MM.1S (cell line): ENCODE measurements around the gene BTD.

Source experiments
- EZH2 ChIP-seq: fragments of 300-600 bp; sonication (generic); optimal IDR thresholded peaks from 2 replicates; pipeline ENCODE3; 2017; ENCODE audit warnings: low read depth, mild to moderate bottlenecking, antibody characterized with exemption, low read length, mixed read lengths
- TF ChIP-seq, protein P1 (sequence below): fragments of 300-600 bp; sonication (generic); IDR thresholded peaks from 2 replicates; pipeline ENCODE4 v1.5.1; 2016; ENCODE audit warnings: antibody characterized with exemption, low read length, mixed read lengths

DNA sequence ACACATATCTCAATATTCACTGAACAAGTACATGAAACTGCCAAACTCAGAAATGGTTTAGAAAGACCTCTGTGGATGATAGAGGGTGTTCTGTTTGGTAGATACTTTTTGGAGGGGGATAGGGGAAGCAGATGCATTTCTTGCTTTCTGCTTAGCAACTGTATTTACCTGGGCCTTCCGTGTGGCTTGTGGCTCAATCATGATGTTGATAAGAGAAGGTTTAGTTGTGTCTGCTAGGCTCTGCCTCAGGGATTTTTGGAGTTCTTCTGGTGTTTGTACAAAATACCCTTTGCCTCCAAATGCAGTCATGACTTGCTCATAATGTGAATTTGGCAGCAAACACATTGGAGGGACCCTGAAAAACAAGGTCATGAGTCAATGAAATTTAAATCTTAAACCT is 38.4 kb upstream of the BTD start:
- TF ChIP-seq, protein P1, sequence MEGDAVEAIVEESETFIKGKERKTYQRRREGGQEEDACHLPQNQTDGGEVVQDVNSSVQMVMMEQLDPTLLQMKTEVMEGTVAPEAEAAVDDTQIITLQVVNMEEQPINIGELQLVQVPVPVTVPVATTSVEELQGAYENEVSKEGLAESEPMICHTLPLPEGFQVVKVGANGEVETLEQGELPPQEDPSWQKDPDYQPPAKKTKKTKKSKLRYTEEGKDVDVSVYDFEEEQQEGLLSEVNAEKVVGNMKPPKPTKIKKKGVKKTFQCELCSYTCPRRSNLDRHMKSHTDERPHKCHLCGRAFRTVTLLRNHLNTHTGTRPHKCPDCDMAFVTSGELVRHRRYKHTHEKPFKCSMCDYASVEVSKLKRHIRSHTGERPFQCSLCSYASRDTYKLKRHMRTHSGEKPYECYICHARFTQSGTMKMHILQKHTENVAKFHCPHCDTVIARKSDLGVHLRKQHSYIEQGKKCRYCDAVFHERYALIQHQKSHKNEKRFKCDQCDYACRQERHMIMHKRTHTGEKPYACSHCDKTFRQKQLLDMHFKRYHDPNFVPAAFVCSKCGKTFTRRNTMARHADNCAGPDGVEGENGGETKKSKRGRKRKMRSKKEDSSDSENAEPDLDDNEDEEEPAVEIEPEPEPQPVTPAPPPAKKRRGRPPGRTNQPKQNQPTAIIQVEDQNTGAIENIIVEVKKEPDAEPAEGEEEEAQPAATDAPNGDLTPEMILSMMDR, result no peak
- TF ChIP-seq EZH2, result no peak
